Measurements from ENCODE around the gene ULK3. TPM values are rescaled to one million over a fixed set of nuclear protein-coding genes. Genes with fewer than 3 reads are reported as not detected.

The ULK3 gene
- total RNA-seq, 1 donor from 2014 or later = 24.3 TPM

DNA sequence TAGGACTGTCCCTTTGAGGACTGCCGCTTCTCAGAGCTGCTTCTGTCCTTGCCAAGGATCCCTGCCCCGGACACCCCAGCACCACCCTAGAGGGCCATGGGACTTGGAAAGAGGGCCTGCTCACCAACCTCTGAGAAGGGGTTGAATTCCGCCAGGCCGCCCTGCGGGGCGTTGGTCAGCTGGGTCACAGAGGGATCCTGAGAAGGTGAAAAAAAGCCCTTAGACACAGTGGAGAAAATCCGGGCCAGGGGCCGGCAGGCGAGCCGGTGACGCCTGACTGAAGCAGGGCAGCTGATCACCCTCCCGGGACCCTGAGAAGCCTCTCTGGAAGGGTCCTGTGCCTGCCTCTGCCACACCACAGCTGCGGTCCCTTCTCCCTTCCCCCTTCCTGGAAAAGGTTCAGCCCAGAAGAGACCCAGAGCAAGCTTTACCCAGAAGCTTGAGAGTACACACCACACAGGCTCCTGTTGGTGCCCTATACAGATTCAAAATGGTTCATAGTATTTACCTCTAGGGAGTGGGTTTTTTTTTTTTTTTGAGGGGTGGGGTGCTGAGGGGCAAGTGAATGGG is 11.6 kb upstream of the ULK3 start:
- Mint-ChIP-seq H3K4me3 (ENCODE audit: unreplicated experiment) (no peak overlapping the region), H3K27ac (ENCODE audit: unreplicated experiment) (no peak overlapping the region), H3K4me1 (ENCODE audit: low read depth) (peaks cover 11% of the 10 kb centered on the region), H3K27me3 (ENCODE audit: low read depth) (no peaks in the 10 kb centered on the region), H3K9me3 (ENCODE audit: low read depth) (no peaks in the 10 kb centered on the region), H3K36me3 (ENCODE audit: low read depth) (peaks cover 13% of the 10 kb centered on the region)
- no peak for TF ChIP-seq CTCF (IDR thresholded peaks at IDR 0.05)
- no peak for DNase-seq (ENCODE audit: low spot score)

DNA sequence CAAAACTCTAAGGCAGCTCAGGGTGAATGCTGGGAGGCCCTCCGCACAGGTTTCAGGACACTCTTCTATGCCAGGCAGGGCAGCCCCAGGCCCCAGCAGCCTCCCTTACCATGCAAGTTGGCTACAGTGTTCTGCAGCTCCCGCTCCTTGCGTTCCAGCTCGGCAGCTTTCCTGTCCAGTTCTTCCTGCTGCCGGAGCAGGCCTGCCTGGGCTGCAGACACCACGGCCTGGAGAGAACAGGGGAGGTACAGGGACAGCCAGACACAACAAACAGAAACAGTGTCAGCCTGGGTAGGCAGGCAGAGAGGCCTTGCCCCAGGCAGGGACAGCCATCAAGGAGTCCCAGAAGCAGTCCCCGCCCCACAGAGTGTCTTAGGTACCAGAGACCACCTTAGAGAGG is 9.0 kb upstream of the ULK3 start:
- TF ChIP-seq CTCF (IDR thresholded peaks at IDR 0.05) = no peak
- Mint-ChIP-seq H3K27me3 (ENCODE audit: low read depth) (no peaks in the 10 kb centered on the region), H3K4me3 (ENCODE audit: unreplicated experiment) (no peak overlapping the region), H3K27ac (ENCODE audit: unreplicated experiment) (no peak overlapping the region), H3K36me3 (ENCODE audit: low read depth) (peaks cover 22% of the 10 kb centered on the region), H3K9me3 (ENCODE audit: low read depth) (no peaks in the 10 kb centered on the region), H3K4me1 (ENCODE audit: low read depth) (peaks cover 5% of the 10 kb centered on the region)
- no peak for DNase-seq (ENCODE audit: low spot score)

DNA sequence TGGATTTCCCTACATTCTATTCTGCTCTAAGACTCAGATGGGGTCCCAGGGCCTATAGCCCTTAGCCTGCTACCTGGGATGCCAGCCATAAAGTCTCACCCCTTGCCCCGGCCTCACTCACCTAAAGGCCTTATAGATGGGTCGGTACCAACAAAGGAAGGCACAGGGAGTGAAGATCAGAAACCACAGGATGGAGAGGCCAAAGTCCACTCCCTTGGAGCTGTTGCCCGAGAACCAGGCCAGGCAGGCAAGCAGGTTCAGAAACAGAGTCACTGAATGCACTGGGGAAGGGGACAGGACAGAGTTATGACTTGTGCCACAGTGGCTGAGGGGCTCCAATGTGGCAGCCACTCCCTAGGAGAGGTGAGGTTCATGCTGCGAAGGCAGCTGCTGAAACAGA is 7.4 kb upstream of the ULK3 start:
- H3K36me3 Mint-ChIP-seq (ENCODE audit: low read depth) = peaks cover 24% of the 10 kb centered on the region
- no peaks in the 10 kb centered on the region for H3K4me1 Mint-ChIP-seq (ENCODE audit: low read depth)
- H3K9me3 Mint-ChIP-seq (ENCODE audit: low read depth) = no peaks in the 10 kb centered on the region
- no peak overlapping the region for H3K4me3 Mint-ChIP-seq (ENCODE audit: unreplicated experiment)
- no peak for TF ChIP-seq CTCF (IDR thresholded peaks at IDR 0.05)
- no peak overlapping the region for H3K27ac Mint-ChIP-seq (ENCODE audit: unreplicated experiment)
- no peaks in the 10 kb centered on the region for H3K27me3 Mint-ChIP-seq (ENCODE audit: low read depth)
- DNase-seq (ENCODE audit: low spot score) = no peak

DNA sequence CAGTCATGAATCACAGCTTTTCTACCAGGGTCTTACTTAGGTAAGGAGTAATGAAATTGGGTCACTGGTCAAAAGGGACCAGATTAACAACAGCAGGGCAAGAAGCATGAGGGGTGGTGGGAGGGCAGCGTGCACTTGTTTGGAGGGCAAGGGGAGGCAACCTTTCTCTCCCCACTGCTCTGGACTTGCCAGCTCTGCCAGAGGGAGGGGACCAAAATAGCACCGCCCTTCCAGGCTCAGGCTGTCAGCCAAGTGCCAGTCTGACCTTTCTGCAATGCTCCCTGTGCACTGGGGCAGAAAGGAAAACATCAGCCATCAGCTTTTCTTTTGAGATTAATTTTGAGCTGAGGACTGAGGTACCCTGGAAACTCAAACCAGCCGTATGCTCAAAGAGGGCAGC is 4.5 kb upstream of the ULK3 start:
- no peaks in the 10 kb centered on the region for H3K27me3 Mint-ChIP-seq (ENCODE audit: low read depth)
- H3K27ac Mint-ChIP-seq (ENCODE audit: unreplicated experiment) = no peak overlapping the region
- H3K9me3 Mint-ChIP-seq (ENCODE audit: low read depth) = no peaks in the 10 kb centered on the region
- H3K4me1 Mint-ChIP-seq (ENCODE audit: low read depth) = peaks cover 9% of the 10 kb centered on the region
- peaks cover 26% of the 10 kb centered on the region for H3K36me3 Mint-ChIP-seq (ENCODE audit: low read depth)
- H3K4me3 Mint-ChIP-seq (ENCODE audit: unreplicated experiment) = no peak overlapping the region
- TF ChIP-seq CTCF (IDR thresholded peaks at IDR 0.05) = no peak
- DNase-seq (ENCODE audit: low spot score) = no peak

DNA sequence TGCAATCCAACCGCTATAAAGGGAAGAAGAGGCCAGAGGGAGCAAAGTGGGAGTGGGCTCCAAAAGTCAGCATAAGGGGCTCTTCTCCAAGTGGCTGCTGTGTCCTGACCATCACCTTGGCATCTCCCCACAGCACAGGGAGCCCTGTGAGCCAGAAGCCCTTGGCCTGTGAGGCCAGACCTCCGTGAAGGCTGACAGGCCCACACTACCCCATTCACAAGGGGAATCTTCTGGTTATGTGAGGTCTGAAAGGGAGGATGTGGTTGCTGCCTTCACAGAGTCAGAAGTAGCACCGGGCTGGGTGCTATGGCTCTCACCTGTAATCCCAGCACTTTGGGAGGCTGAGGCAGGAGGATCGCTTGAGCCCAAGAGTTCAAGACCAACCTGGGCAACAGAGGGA is 2.6 kb upstream of the ULK3 start:
- H3K27ac Mint-ChIP-seq (ENCODE audit: unreplicated experiment) = no peak overlapping the region
- H3K4me1 Mint-ChIP-seq (ENCODE audit: low read depth) = peaks cover 22% of the 10 kb centered on the region
- no peaks in the 10 kb centered on the region for H3K27me3 Mint-ChIP-seq (ENCODE audit: low read depth)
- no peak overlapping the region for H3K4me3 Mint-ChIP-seq (ENCODE audit: unreplicated experiment)
- DNase-seq (ENCODE audit: low spot score) = no peak
- no peak for TF ChIP-seq CTCF (IDR thresholded peaks at IDR 0.05)
- no peaks in the 10 kb centered on the region for H3K9me3 Mint-ChIP-seq (ENCODE audit: low read depth)
- peaks cover 21% of the 10 kb centered on the region for H3K36me3 Mint-ChIP-seq (ENCODE audit: low read depth)

All from chondrocyte (in vitro differentiated cells).